ENCODE measurements around the gene MYO3A. TPM values are rescaled to one million over a fixed set of nuclear protein-coding genes. Genes with fewer than 3 reads are reported as not detected.

The MYO3A gene
- total and polyA plus RNA-seq, 8 donors, result 0.21 to 3.9 (median 3.2) TPM

DNA sequence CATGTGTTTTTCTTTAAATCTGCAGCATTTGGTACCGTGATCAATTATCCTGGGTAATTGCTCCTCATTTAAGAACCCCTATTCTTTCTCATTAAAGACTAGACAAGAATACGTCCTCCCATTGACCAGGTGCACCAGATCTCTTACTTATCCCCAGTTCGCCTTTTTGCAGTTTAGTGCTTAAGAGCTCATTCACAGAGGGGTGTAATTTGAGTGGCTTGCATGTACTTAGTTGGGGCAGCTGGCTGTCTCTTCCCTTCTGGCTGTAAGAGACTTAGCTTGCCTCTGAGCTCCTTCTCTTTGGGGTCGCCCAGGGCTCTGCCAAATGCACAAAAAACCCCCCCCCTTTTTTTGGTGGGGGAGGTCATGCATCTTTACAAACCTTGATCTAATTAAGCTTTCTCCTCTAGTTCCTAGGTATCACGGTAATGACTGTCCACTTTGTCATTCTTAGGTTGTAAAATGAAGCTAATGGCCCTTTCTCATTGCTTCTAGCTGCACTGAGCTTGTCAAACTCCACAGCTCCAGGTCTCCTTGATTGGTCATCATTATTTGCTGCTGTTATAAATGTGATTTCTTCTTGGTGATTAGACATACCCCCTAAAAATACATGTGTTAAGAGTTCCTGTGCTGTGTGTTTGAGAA lies 308.8 kb downstream of the MYO3A start:
- no peaks in the 10 kb centered on the region for H3K9me3 ChIP-seq
- H3K4me1 ChIP-seq, result no peaks in the 10 kb centered on the region
- no peak for DNase-seq
- no peak overlapping the region for H3K4me3 ChIP-seq
- H3K36me3 ChIP-seq, result no peaks in the 10 kb centered on the region
- intact Hi-C loops (cut with DNase I), result no loop called here
- no peak for ATAC-seq
- TF ChIP-seq, protein P1, sequence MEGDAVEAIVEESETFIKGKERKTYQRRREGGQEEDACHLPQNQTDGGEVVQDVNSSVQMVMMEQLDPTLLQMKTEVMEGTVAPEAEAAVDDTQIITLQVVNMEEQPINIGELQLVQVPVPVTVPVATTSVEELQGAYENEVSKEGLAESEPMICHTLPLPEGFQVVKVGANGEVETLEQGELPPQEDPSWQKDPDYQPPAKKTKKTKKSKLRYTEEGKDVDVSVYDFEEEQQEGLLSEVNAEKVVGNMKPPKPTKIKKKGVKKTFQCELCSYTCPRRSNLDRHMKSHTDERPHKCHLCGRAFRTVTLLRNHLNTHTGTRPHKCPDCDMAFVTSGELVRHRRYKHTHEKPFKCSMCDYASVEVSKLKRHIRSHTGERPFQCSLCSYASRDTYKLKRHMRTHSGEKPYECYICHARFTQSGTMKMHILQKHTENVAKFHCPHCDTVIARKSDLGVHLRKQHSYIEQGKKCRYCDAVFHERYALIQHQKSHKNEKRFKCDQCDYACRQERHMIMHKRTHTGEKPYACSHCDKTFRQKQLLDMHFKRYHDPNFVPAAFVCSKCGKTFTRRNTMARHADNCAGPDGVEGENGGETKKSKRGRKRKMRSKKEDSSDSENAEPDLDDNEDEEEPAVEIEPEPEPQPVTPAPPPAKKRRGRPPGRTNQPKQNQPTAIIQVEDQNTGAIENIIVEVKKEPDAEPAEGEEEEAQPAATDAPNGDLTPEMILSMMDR (IDR thresholded peaks at IDR 0.05), result no peak
- no peaks in the 10 kb centered on the region for H3K27me3 ChIP-seq
- no peak overlapping the region for H3K27ac ChIP-seq

DNA sequence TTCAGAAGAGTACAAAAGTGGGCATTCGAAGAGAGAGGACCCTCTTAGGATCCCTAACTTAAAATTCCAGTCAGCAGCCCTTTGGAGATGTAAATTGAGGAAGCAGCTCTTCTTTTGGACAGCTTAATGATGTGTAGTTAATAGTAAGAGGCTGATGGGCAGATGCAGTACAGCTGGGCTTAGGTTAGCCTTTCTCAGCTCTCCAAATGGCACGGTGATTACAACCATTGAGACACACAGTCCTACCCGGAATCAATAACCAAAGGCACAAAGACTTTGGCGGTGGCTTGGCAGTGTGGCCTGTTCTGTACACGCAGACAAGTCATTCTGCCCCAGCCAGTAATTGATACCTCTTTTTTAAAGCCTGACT lies 309.3 kb downstream of the MYO3A start:
- no peak for ATAC-seq
- H3K27me3 ChIP-seq, result no peaks in the 10 kb centered on the region
- no peaks in the 10 kb centered on the region for H3K9me3 ChIP-seq
- no peaks in the 10 kb centered on the region for H3K4me1 ChIP-seq
- H3K27ac ChIP-seq, result no peak overlapping the region
- H3K4me3 ChIP-seq, result no peak overlapping the region
- H3K36me3 ChIP-seq, result no peaks in the 10 kb centered on the region
- intact Hi-C loops (cut with DNase I), result no loop called here
- TF ChIP-seq, protein P1 (IDR thresholded peaks at IDR 0.05), result no peak
- DNase-seq, result no peak

DNA sequence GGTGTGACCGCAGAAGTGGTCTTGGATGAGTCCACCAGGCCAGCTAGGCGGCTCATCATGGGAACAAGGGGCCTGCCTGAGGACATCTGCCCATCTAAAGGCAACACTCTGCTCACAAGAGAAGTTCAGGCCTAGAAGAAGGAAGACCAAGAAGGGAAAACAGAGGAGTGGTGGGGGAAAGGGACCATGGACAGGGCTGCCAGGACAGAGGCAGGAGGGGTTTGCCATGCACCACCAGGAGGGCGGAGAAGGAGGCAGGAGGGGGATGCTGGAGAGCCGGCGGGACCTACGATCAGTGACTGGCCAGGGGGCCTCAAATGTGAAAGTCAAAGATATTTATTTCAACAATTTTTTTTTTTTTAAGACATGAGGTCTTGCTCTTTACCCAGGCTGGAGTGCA lies 315.7 kb downstream of the MYO3A start:
- DNase-seq (no peak), ATAC-seq (no peak)
- Histone ChIP-seq H3K27me3 (no peaks in the 10 kb centered on the region), H3K4me1 (no peaks in the 10 kb centered on the region), H3K4me3 (no peak overlapping the region), H3K27ac (no peak overlapping the region), H3K36me3 (no peaks in the 10 kb centered on the region), H3K9me3 (no peaks in the 10 kb centered on the region)
- TF ChIP-seq, protein P1 (IDR thresholded peaks at IDR 0.05), result no peak
- intact Hi-C loops (cut with DNase I), result no loop called here

DNA sequence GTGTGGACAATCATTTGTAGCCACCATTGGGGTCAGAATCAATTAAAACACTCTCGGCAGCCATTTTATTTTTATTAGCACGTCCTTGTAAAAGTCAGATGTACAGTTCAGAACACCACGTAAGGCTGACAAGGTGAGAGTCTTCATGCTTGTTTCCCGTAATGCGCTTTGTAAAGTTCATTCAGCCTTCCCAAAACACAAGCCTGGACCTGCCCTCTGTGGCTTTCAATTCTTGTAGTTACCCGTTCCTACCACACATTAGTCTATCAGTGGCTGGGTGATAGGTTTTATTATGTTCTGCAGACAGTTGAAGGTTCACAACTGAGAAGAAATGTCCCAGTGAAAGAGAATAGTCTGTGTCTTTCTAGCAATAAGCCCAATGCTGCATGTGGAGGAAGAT lies 317.9 kb downstream of the MYO3A start:
- intact Hi-C loops (cut with DNase I), result no loop called here
- no peak for ATAC-seq
- TF ChIP-seq, protein P1 (IDR thresholded peaks at IDR 0.05), result no peak
- H3K9me3 ChIP-seq, result no peaks in the 10 kb centered on the region
- H3K36me3 ChIP-seq, result no peaks in the 10 kb centered on the region
- no peaks in the 10 kb centered on the region for H3K4me1 ChIP-seq
- no peak overlapping the region for H3K4me3 ChIP-seq
- H3K27ac ChIP-seq, result no peak overlapping the region
- H3K27me3 ChIP-seq, result no peaks in the 10 kb centered on the region
- DNase-seq, result no peak

DNA sequence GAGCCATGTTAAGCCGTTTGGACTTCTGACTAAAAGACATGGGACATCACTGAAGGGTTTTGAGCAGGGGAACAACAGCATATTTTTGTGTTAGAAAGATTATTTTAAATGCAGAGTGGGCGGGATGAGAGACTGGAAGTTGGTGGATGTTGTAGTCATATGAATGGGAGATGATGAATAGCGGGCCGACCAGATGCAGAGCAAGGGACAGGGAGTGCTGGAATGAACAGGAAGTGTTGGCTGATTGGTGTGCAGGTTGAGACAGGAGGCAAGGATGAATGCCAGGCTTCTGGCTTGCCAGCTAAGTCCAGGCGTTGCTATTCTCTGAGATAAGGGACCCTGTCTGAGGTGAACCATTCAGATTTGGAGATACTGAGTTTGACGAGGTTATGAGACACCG lies 320.6 kb downstream of the MYO3A start:
- no peak for ATAC-seq
- DNase-seq, result no peak
- TF ChIP-seq, protein P1 (IDR thresholded peaks at IDR 0.05), result no peak
- H3K27ac ChIP-seq, result no peak overlapping the region
- H3K36me3 ChIP-seq, result no peaks in the 10 kb centered on the region
- H3K9me3 ChIP-seq, result no peaks in the 10 kb centered on the region
- H3K4me3 ChIP-seq, result no peak overlapping the region
- intact Hi-C loops (cut with DNase I), result no loop called here
- no peaks in the 10 kb centered on the region for H3K4me1 ChIP-seq
- no peaks in the 10 kb centered on the region for H3K27me3 ChIP-seq

All from left lung (tissue), 10 donors.